Mucosa of rectum (tissue), 2 donors: ENCODE data around the gene CYFIP2.
A peak's percentile ranks its signal among the peaks of the same experiment; 100 is the strongest.

ENCODE experiments used
- H3K27ac ChIP-seq, 2 donors: one replicate each; pipeline ENCODE4 v1.7.0; 2013; ENCODE audit warnings: inconsistent platforms in 2 of 2, low read depth in 2 of 2, low read length in 2 of 2
- H3K27me3 ChIP-seq, 2 donors: one replicate each; pipeline ENCODE4 v1.7.0; 2013; ENCODE audit warnings: low read length in 2 of 2; ENCODE audit not compliant: control insufficient read depth in 2 of 2, insufficient read depth in 2 of 2
- H3K36me3 ChIP-seq, 2 donors: one replicate each; pipeline ENCODE4 v1.7.0; 2013; ENCODE audit warnings: low read length in 2 of 2; ENCODE audit not compliant: control insufficient read depth in 2 of 2, insufficient read depth in 2 of 2
- H3K4me1 ChIP-seq, 2 donors: one replicate each; pipeline ENCODE4 v1.7.0; 2013; ENCODE audit warnings: low read length in 2 of 2, mild to moderate bottlenecking in 1 of 2; ENCODE audit not compliant: control insufficient read depth in 2 of 2, insufficient read depth in 2 of 2
- H3K4me3 ChIP-seq, 2 donors: one replicate each; pipeline ENCODE4 v1.7.0; 2013; ENCODE audit warnings: low read length in 2 of 2
- H3K9ac ChIP-seq, 2 donors: one replicate each; pipeline ENCODE4 v1.7.0; 2013; ENCODE audit warnings: low read length in 2 of 2, low read depth in 1 of 2, mild to moderate bottlenecking in 1 of 2
- H3K9me3 ChIP-seq, 2 donors: one replicate each; pipeline ENCODE4 v1.7.0; 2013; ENCODE audit warnings: low read length in 2 of 2; ENCODE audit not compliant: control insufficient read depth in 2 of 2
- donor health status: healthy.
- donor health status: Normal muscosa, but diverticular disease.

The CYFIP2 gene

DNA sequence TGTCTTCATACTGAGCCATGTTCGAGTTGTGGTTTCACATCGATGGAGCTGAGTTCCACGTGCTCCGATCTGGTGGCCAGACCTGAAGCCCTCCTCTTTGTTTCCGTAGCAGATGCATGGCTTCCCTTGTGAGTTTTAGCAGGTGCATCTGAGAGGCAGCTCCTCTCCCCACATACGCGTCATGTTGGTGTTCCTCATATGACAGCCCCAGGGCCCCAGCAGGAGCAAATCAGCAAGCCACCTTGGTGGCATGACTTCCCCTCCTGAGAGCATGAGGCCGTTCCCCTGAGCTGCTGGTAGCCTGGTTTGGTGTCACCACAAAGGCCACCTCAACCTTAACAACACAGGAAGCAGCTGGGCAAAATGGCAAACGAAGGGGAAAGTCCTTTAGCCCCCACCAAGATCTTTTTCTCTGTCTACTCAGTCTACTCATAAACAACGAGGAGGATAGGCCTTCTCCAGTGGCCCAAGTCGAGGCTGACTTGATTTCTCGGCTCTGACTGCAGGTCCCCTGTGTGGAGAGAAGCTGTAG, 5.9 kb downstream of the CYFIP2 start:
- H3K27me3 ChIP-seq: peaks cover 0 to 2% of the 10 kb centered on the region in 2 donors
- no peak overlapping the region for H3K9ac ChIP-seq
- H3K4me3 ChIP-seq: peak overlapping the region in 1 of 2 donors; percentile 18
- peaks cover 0 to 12% of the 10 kb centered on the region in 2 donors for H3K4me1 ChIP-seq
- H3K27ac ChIP-seq: peak overlapping the region; percentile 69 to 84
- no peaks in the 10 kb centered on the region for H3K36me3 ChIP-seq
- no peaks in the 10 kb centered on the region for H3K9me3 ChIP-seq

DNA sequence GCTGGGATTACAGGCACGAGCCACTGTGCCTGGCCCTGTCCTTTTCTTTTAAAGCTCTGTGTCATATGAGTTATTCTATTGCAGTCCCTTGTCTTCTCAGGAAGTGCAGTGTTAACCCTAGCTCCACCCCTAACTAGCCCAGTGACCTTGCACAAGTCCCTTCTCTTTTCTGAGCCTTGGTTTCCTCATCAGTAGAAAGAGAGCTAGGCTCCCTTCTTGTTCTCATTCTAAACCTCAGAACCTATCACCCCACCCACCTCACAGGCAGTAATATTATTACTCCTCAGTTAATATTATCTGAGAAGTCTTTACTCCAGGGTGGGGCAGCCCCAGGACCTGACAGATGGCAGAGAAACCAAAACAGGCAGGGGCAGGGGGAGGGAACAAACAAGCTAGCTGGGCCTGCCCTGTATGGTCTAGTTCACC, 7.2 kb downstream of the CYFIP2 start:
- Histone ChIP-seq H3K9me3 (no peaks in the 10 kb centered on the region), H3K27me3 (no peaks in the 10 kb centered on the region), H3K4me3 (no peak overlapping the region), H3K4me1 (peaks cover 0 to 7% of the 10 kb centered on the region in 2 donors), H3K36me3 (no peaks in the 10 kb centered on the region), H3K9ac (no peak overlapping the region), H3K27ac (peak overlapping the region in 1 of 2 donors; percentile 68)

DNA sequence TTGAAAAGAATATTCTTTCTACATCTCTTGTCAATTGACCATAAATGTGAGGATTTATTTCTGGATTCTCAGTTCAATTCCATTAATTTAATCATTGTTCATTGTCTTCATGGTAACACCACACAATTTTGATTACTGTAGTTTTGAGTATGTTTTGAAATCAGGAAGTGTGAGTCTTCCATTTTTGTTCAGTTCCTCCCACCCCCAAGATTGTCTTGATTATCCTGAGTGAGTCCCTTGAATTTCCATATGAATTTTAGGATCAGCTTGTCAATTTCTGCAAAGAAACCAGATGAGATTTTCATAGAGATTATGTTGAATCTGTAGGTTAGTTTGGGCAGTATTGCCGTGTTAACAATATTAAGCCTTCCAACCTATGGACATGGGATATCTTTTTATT, 9.5 kb downstream of the CYFIP2 start:
- Histone ChIP-seq H3K27me3 (no peaks in the 10 kb centered on the region), H3K27ac (no peak overlapping the region), H3K4me1 (peaks cover 0 to 4% of the 10 kb centered on the region in 2 donors), H3K9ac (no peak overlapping the region), H3K4me3 (no peak overlapping the region), H3K9me3 (no peaks in the 10 kb centered on the region), H3K36me3 (no peaks in the 10 kb centered on the region)

- Histone ChIP-seq H3K9me3 (no peaks in the 10 kb centered on the region), H3K4me3 (no peak overlapping the region), H3K36me3 (no peaks in the 10 kb centered on the region), H3K9ac (no peak overlapping the region), H3K27me3 (no peaks in the 10 kb centered on the region), H3K27ac (no peak overlapping the region), H3K4me1 (peaks cover 0 to 1% of the 10 kb centered on the region in 2 donors)
Observed at GRCh38 chr5:157278319-157279037, 12.6 kb downstream of the CYFIP2 start.

GRCh38 chr5:157279605-157280239, 13.8 kb downstream of the CYFIP2 start:
- Histone ChIP-seq H3K9me3 (no peaks in the 10 kb centered on the region), H3K4me1 (peaks cover 0 to 3% of the 10 kb centered on the region in 2 donors), H3K27me3 (no peaks in the 10 kb centered on the region), H3K9ac (no peak overlapping the region), H3K27ac (no peak overlapping the region), H3K4me3 (no peak overlapping the region), H3K36me3 (no peaks in the 10 kb centered on the region)

- Histone ChIP-seq H3K9me3 (no peaks in the 10 kb centered on the region), H3K27ac (no peak overlapping the region), H3K4me1 (peaks cover 0 to 3% of the 10 kb centered on the region in 2 donors), H3K36me3 (peaks cover 0 to 4% of the 10 kb centered on the region in 2 donors), H3K4me3 (no peak overlapping the region), H3K9ac (no peak overlapping the region), H3K27me3 (no peaks in the 10 kb centered on the region)
Observed at GRCh38 chr5:157280927-157281326, 15.0 kb downstream of the CYFIP2 start.

- H3K9ac ChIP-seq: no peak overlapping the region
- H3K27ac ChIP-seq: no peak overlapping the region
- H3K36me3 ChIP-seq: peaks cover 4 to 11% of the 10 kb centered on the region in 2 donors
- peaks cover 0 to 3% of the 10 kb centered on the region in 2 donors for H3K4me1 ChIP-seq
- no peaks in the 10 kb centered on the region for H3K27me3 ChIP-seq
- H3K9me3 ChIP-seq: no peaks in the 10 kb centered on the region
- no peak overlapping the region for H3K4me3 ChIP-seq
Observed at GRCh38 chr5:157282150-157282549, 16.2 kb downstream of the CYFIP2 start.

DNA sequence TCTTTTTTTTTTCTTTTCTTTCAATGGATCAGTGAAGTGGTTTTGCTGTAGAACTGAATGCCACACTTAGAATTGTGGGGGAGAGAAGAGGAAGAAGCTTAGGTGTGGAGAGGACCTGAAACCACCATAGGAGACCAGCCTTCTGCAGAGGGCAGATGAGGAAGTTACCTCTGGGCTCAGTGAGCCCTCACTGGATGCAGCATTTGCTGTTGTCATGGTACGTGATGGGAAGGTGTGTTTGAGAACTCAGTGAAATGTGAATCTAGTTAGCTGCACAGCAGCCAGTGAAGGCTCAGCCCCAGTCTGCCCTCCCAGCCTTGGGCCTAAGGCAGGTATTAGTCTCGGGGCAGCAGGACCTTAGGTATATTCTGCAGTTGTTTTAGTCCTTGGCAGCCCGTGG, 17.5 kb downstream of the CYFIP2 start:
- H3K4me3 ChIP-seq: no peak overlapping the region
- peaks cover 0 to 3% of the 10 kb centered on the region in 2 donors for H3K4me1 ChIP-seq
- H3K27me3 ChIP-seq: no peaks in the 10 kb centered on the region
- no peaks in the 10 kb centered on the region for H3K9me3 ChIP-seq
- H3K9ac ChIP-seq: no peak overlapping the region
- no peak overlapping the region for H3K27ac ChIP-seq
- H3K36me3 ChIP-seq: peaks cover 4 to 15% of the 10 kb centered on the region in 2 donors

- H3K4me1 ChIP-seq: peaks cover 0 to 3% of the 10 kb centered on the region in 2 donors
- H3K36me3 ChIP-seq: peaks cover 4 to 15% of the 10 kb centered on the region in 2 donors
- no peak overlapping the region for H3K4me3 ChIP-seq
- no peaks in the 10 kb centered on the region for H3K27me3 ChIP-seq
- H3K9me3 ChIP-seq: no peaks in the 10 kb centered on the region
- no peak overlapping the region for H3K9ac ChIP-seq
- no peak overlapping the region for H3K27ac ChIP-seq
Observed at GRCh38 chr5:157284458-157285212, 18.7 kb downstream of the CYFIP2 start.
